NT2/D1 (cell line): ENCODE measurements around the gene IL19.

ENCODE experiments used
- DNase-seq: peaks from one replicate; pipeline ENCODE4 v3.0.0-alpha.2; 2011; ENCODE audit warnings: low read depth, low spot score
- H3K27me3 ChIP-seq: 2 replicates; pipeline ENCODE4 v1.6.0; 2011; ENCODE audit warnings: mild to moderate bottlenecking; ENCODE audit not compliant: insufficient read length, insufficient read depth
- H3K36me3 ChIP-seq: 2 replicates; pipeline ENCODE4 v1.6.1; 2011; ENCODE audit warnings: mild to moderate bottlenecking, low read length, mixed read lengths; ENCODE audit not compliant: insufficient read depth, insufficient read length
- H3K4me1 ChIP-seq: 2 replicates; pipeline ENCODE4 v1.5.1; 2011; ENCODE audit not compliant: insufficient read depth, insufficient read length
- H3K4me3 ChIP-seq: 2 replicates; pipeline ENCODE4 v1.5.1; 2011; ENCODE audit warnings: low read depth; ENCODE audit not compliant: insufficient read length
- H3K9ac ChIP-seq: 2 replicates; pipeline ENCODE4 v1.6.0; 2011; ENCODE audit warnings: low read depth; ENCODE audit not compliant: insufficient read length
- H3K9me3 ChIP-seq: 2 replicates; pipeline ENCODE4 v1.5.1; 2011; ENCODE audit warnings: mild to moderate bottlenecking, low read length; ENCODE audit not compliant: insufficient read depth
- SUZ12 ChIP-seq: IDR thresholded peaks from 2 replicates; pipeline ENCODE4 v1.6.1; 2011; ENCODE audit not compliant: insufficient read length, insufficient read depth; ENCODE audit errors: extremely low read depth
- YY1 ChIP-seq: IDR thresholded peaks from 2 replicates; pipeline ENCODE4 v1.6.1; 2011; ENCODE audit not compliant: insufficient read length, insufficient read depth
- ZNF274 ChIP-seq: IDR thresholded peaks from 2 replicates; pipeline ENCODE4 v1.6.1; 2011; ENCODE audit warnings: mild to moderate bottlenecking, low read depth, low read length

Gene IL19

GRCh38 chr1:206866062-206866461, 95.5 kb downstream of the IL19 start:
- DNase-seq: no peak
- no peaks in the 10 kb centered on the region for H3K9me3 ChIP-seq
- H3K4me3 ChIP-seq: no peak overlapping the region
- no peak overlapping the region for H3K9ac ChIP-seq
- TF ChIP-seq YY1 (no peak), ZNF274 (no peak), SUZ12 (no peak)
- no peaks in the 10 kb centered on the region for H3K36me3 ChIP-seq
- no peaks in the 10 kb centered on the region for H3K4me1 ChIP-seq
- no peaks in the 10 kb centered on the region for H3K27me3 ChIP-seq

GRCh38 chr1:206867239-206867638, 96.7 kb downstream of the IL19 start:
- H3K9me3 ChIP-seq: no peaks in the 10 kb centered on the region
- TF ChIP-seq ZNF274: no peak
- TF ChIP-seq YY1: no peak
- TF ChIP-seq SUZ12: no peak
- H3K4me3 ChIP-seq: no peak overlapping the region
- H3K27me3 ChIP-seq: no peaks in the 10 kb centered on the region
- H3K4me1 ChIP-seq: no peaks in the 10 kb centered on the region
- H3K9ac ChIP-seq: no peak overlapping the region
- no peak for DNase-seq
- H3K36me3 ChIP-seq: no peaks in the 10 kb centered on the region

- Histone ChIP-seq H3K27me3 (no peaks in the 10 kb centered on the region), H3K4me3 (no peak overlapping the region), H3K36me3 (no peaks in the 10 kb centered on the region), H3K9me3 (no peaks in the 10 kb centered on the region), H3K9ac (no peak overlapping the region), H3K4me1 (no peaks in the 10 kb centered on the region)
- no peak for DNase-seq
- TF ChIP-seq ZNF274: no peak
- TF ChIP-seq YY1: no peak
- no peak for TF ChIP-seq SUZ12
Measured at GRCh38 chr1:206867716-206868115, 97.1 kb downstream of the IL19 start.

DNA sequence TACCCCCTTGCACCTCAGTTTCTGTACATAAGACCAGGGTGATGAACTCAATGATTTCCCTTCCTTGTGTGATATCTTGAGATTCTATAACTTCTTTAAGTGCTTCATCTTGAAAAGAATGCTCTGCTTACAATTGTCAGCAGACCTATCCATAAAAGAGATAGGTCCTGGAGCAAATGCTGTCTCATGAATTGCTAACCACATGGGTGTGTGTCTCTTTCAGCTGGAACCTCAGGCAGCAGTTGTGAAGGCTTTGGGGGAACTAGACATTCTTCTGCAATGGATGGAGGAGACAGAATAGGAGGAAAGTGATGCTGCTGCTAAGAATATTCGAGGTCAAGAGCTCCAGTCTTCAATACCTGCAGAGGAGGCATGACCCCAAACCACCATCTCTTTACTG, 97.7 kb downstream of the IL19 start:
- Histone ChIP-seq H3K4me3 (no peak overlapping the region), H3K9me3 (no peaks in the 10 kb centered on the region), H3K9ac (no peak overlapping the region), H3K36me3 (no peaks in the 10 kb centered on the region), H3K27me3 (no peaks in the 10 kb centered on the region), H3K4me1 (no peaks in the 10 kb centered on the region)
- no peak for TF ChIP-seq SUZ12
- TF ChIP-seq ZNF274: no peak
- TF ChIP-seq YY1: no peak
- DNase-seq: no peak

- Histone ChIP-seq H3K4me1 (no peaks in the 10 kb centered on the region), H3K27me3 (no peaks in the 10 kb centered on the region), H3K9me3 (peaks cover 9% of the 10 kb centered on the region), H3K4me3 (no peak overlapping the region), H3K36me3 (no peaks in the 10 kb centered on the region), H3K9ac (no peak overlapping the region)
- TF ChIP-seq ZNF274: no peak
- TF ChIP-seq YY1: no peak
- TF ChIP-seq SUZ12: no peak
- no peak for DNase-seq
Measured at GRCh38 chr1:206872139-206872538, 101.6 kb downstream of the IL19 start.

GRCh38 chr1:206873603-206874188, 103.1 kb downstream of the IL19 start:
- no peak for DNase-seq
- no peaks in the 10 kb centered on the region for H3K4me1 ChIP-seq
- H3K36me3 ChIP-seq: no peaks in the 10 kb centered on the region
- peaks cover 24% of the 10 kb centered on the region for H3K9me3 ChIP-seq
- no peak overlapping the region for H3K9ac ChIP-seq
- H3K4me3 ChIP-seq: no peak overlapping the region
- TF ChIP-seq YY1 (no peak), SUZ12 (no peak), ZNF274 (no peak)
- H3K27me3 ChIP-seq: no peaks in the 10 kb centered on the region

GRCh38 chr1:206875752-206876377, 105.3 kb downstream of the IL19 start:
- H3K4me1 ChIP-seq: no peaks in the 10 kb centered on the region
- no peak overlapping the region for H3K9ac ChIP-seq
- H3K27me3 ChIP-seq: no peaks in the 10 kb centered on the region
- DNase-seq: no peak
- no peak for TF ChIP-seq SUZ12
- TF ChIP-seq YY1: no peak
- no peak for TF ChIP-seq ZNF274
- H3K36me3 ChIP-seq: no peaks in the 10 kb centered on the region
- H3K9me3 ChIP-seq: peaks cover 40% of the 10 kb centered on the region
- H3K4me3 ChIP-seq: no peak overlapping the region

GRCh38 chr1:206878456-206878855, 107.9 kb downstream of the IL19 start:
- Histone ChIP-seq H3K36me3 (no peaks in the 10 kb centered on the region), H3K9me3 (peaks cover 40% of the 10 kb centered on the region), H3K4me3 (no peak overlapping the region), H3K27me3 (no peaks in the 10 kb centered on the region), H3K4me1 (no peaks in the 10 kb centered on the region), H3K9ac (no peak overlapping the region)
- TF ChIP-seq ZNF274 (no peak), YY1 (no peak), SUZ12 (no peak)
- DNase-seq: no peak
